Panc1 (cell line): ENCODE results near the gene RUSC1. TPM values are rescaled to one million over a fixed set of nuclear protein-coding genes. Genes with fewer than 3 reads are reported as not detected.
A peak's percentile ranks its signal among the peaks of the same experiment; 100 is the strongest.

ENCODE experiments used
- ATAC-seq: fragments of 200-7000 bp; cut with Tn5 transposase; 2 replicates; pipeline ENCODE4 v1.9.1; 2020; ENCODE audit warnings: mild to moderate bottlenecking, moderate library complexity
- BruUV-seq: library from RNA; stranded (reverse); fragments of 400-500 nt; replicated peaks from 2 replicates; lab custom pipeline; 2021; lab: Mats Ljungman, UMichigan
- CTCF ChIA-PET: fragments of 300-600 bp; sonication (Branson Sonifier 250); formaldehyde crosslinking; loops from one replicate; lab custom pipeline; 2022; ENCODE audit warnings: antibody characterized with exemption; lab: Charles Lee
- POLR2A ChIA-PET: fragments of 300-600 bp; sonication (Branson Sonifier 250); formaldehyde crosslinking; loops from one replicate; lab custom pipeline; 2022; ENCODE audit warnings: antibody characterized with exemption; lab: Charles Lee
- DNase-seq: peaks from one replicate; pipeline ENCODE4 v3.0.0-alpha.2; 2010; ENCODE audit warnings: low read depth, low spot score
- H3K27ac ChIP-seq: 2 replicates; pipeline ENCODE4 v1.5.1; 2011; ENCODE audit warnings: mild to moderate bottlenecking, low read length, inconsistent platforms
- H3K27me3 ChIP-seq: fragments of 200-500 bp; sonication (Bioruptor generic); 2 replicates; pipeline ENCODE4 v1.6.0; 2014; ENCODE audit warnings: low read length, inconsistent platforms; ENCODE audit not compliant: control insufficient read depth, insufficient read depth
- H3K36me3 ChIP-seq: fragments of 200-500 bp; sonication (Bioruptor generic); 2 replicates; pipeline ENCODE4 v1.5.1; 2014; ENCODE audit warnings: inconsistent platforms, mild to moderate bottlenecking, low read length, moderate library complexity; ENCODE audit not compliant: control insufficient read depth, insufficient read depth
- H3K4me1 ChIP-seq: 2 replicates; pipeline ENCODE4 v1.5.1; 2011; ENCODE audit warnings: inconsistent platforms, mild to moderate bottlenecking, low read length, moderate library complexity; ENCODE audit not compliant: control insufficient read depth, insufficient read depth
- H3K4me3 ChIP-seq, 2 experiments: 2 replicates each; pipeline ENCODE4 v1.5.1; 2011 to 2012; ENCODE audit warnings: low read depth in 2 of 2, low read length in 2 of 2, mild to moderate bottlenecking in 2 of 2, inconsistent platforms in 1 of 2, moderate library complexity in 1 of 2
- H3K9me3 ChIP-seq: fragments of 200-500 bp; sonication (Bioruptor generic); 2 replicates; pipeline ENCODE4 v1.5.1; 2014; ENCODE audit warnings: low read depth, mild to moderate bottlenecking, inconsistent platforms, low read length, moderate library complexity; ENCODE audit not compliant: control insufficient read depth, insufficient read depth
- CTCF ChIP-seq: fragments of 450-650 bp; IDR thresholded peaks from 2 replicates; pipeline ENCODE4 v1.5.1; 2017; ENCODE audit warnings: mild to moderate bottlenecking
- POLR2AphosphoS5 ChIP-seq: IDR thresholded peaks from 2 replicates; pipeline ENCODE4 v1.6.1; 2012; ENCODE audit warnings: mild to moderate bottlenecking, low read depth, low read length, moderate library complexity
- SIN3A ChIP-seq: IDR thresholded peaks from 2 replicates; pipeline ENCODE4 v1.6.1; 2012; ENCODE audit warnings: low read depth, mild to moderate bottlenecking, low read length, moderate library complexity, borderline replicate concordance; ENCODE audit not compliant: insufficient read depth
- TCF7L2 ChIP-seq: IDR thresholded peaks from 2 replicates; pipeline ENCODE4 v1.6.1; 2011; ENCODE audit warnings: mild to moderate bottlenecking, low read depth, low read length, inconsistent platforms
- in situ Hi-C: cut with HindIII; loops from 2 replicates; pipeline ENCODE4 v1.10.0; 2016; ENCODE audit warnings: low sequenced_read_pairs, low pct_unique_long_range_greater_than_20kb
- intact Hi-C: fragments of 100-400 bp; cut with micrococcal nuclease; formaldehyde crosslinking; loops from one replicate; pipeline ENCODE4 v1.10.0; 2022; ENCODE audit not compliant: unreplicated experiment
- total RNA-seq: library from RNA; stranded (reverse); gene quantifications from one replicate; pipeline ENCODE4 v1.2.1, GENCODE V29; 2021; ENCODE audit not compliant: unreplicated experiment
- TF ChIP-seq, protein P1 (sequence below), 2 experiments: IDR thresholded peaks; 2 replicates each; pipeline ENCODE4 v1.6.1; 2011 to 2012; ENCODE audit warnings: low read depth in 2 of 2, control low read depth in 1 of 2, low read length in 1 of 2, mild to moderate bottlenecking in 1 of 2, moderate library complexity in 1 of 2; ENCODE audit not compliant: insufficient read depth in 1 of 2

Gene RUSC1
- total RNA-seq, 1 experiment from 2014 or later, result 77.9 TPM

- Histone ChIP-seq H3K9me3 (no peaks in the 10 kb centered on the region), H3K36me3 (no peaks in the 10 kb centered on the region), H3K4me1 (peaks cover 20% of the 10 kb centered on the region), H3K27me3 (no peaks in the 10 kb centered on the region), H3K4me3 (no peak overlapping the region), H3K27ac (no peak overlapping the region)
- no peak for ATAC-seq
- TF ChIP-seq, protein P1, sequence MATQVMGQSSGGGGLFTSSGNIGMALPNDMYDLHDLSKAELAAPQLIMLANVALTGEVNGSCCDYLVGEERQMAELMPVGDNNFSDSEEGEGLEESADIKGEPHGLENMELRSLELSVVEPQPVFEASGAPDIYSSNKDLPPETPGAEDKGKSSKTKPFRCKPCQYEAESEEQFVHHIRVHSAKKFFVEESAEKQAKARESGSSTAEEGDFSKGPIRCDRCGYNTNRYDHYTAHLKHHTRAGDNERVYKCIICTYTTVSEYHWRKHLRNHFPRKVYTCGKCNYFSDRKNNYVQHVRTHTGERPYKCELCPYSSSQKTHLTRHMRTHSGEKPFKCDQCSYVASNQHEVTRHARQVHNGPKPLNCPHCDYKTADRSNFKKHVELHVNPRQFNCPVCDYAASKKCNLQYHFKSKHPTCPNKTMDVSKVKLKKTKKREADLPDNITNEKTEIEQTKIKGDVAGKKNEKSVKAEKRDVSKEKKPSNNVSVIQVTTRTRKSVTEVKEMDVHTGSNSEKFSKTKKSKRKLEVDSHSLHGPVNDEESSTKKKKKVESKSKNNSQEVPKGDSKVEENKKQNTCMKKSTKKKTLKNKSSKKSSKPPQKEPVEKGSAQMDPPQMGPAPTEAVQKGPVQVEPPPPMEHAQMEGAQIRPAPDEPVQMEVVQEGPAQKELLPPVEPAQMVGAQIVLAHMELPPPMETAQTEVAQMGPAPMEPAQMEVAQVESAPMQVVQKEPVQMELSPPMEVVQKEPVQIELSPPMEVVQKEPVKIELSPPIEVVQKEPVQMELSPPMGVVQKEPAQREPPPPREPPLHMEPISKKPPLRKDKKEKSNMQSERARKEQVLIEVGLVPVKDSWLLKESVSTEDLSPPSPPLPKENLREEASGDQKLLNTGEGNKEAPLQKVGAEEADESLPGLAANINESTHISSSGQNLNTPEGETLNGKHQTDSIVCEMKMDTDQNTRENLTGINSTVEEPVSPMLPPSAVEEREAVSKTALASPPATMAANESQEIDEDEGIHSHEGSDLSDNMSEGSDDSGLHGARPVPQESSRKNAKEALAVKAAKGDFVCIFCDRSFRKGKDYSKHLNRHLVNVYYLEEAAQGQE (IDR thresholded peaks at IDR 0.05; ENCODE audit: insufficient read depth in 1 of 2, low read depth in 2 of 2, low read length in 1 of 2), result no peak
- TF ChIP-seq TCF7L2, result no peak
- no peak for TF ChIP-seq SIN3A
- TF ChIP-seq CTCF, result no peak
- no peak for TF ChIP-seq POLR2AphosphoS5
- BruUV-seq, result TSS peak; percentile 31
- in situ Hi-C loops (no loop called here), intact Hi-C loops (no loop called here)
- CTCF ChIA-PET, result interaction anchor here (0.6 kb wide), 1 partner anchor 9 kb away, joined by 5 read pairs; the partner anchor contains the start of gene FDPS
- no peak for DNase-seq
- POLR2A ChIA-PET, result interaction anchor here (0.9 kb wide), 1 partner anchor 66 kb away, joined by 3 read pairs; no protein-coding TSS in a partner anchor
Observed at GRCh38 chr1:155316922-155317321, 3.8 kb upstream of the RUSC1 start.

GRCh38 chr1:155318082-155318481 is 2.6 kb upstream of the RUSC1 start:
- no peak overlapping the region for H3K4me3 ChIP-seq
- intact Hi-C loops, result no loop called here
- TF ChIP-seq SIN3A (no peak), TCF7L2 (no peak), POLR2AphosphoS5 (no peak), CTCF (no peak)
- TF ChIP-seq, protein P1 (IDR thresholded peaks at IDR 0.05; ENCODE audit: insufficient read depth in 1 of 2, low read depth in 2 of 2, low read length in 1 of 2), result no peak
- CTCF ChIA-PET, result interaction anchor here (0.7 kb wide), 1 partner anchor 330 kb away, joined by 7 read pairs; no protein-coding TSS in a partner anchor
- in situ Hi-C loops, result no loop called here
- DNase-seq (no peak), ATAC-seq (no peak)
- H3K36me3 ChIP-seq, result no peaks in the 10 kb centered on the region
- H3K4me1 ChIP-seq, result peaks cover 27% of the 10 kb centered on the region
- no peaks in the 10 kb centered on the region for H3K9me3 ChIP-seq
- H3K27me3 ChIP-seq, result no peaks in the 10 kb centered on the region
- no TSS peak for BruUV-seq
- no peak overlapping the region for H3K27ac ChIP-seq
- POLR2A ChIA-PET, result no interaction called here
